HG03196 (cell line): ENCODE data around the gene PZP.
A peak's percentile ranks its signal among the peaks of the same experiment; 100 is the strongest.

Experiments
- ATAC-seq: cut with Tn5 transposase; IDR thresholded peaks from one replicate; pipeline ENCODE4 v1.9.1; 2021; ENCODE audit not compliant: unreplicated experiment

PZP gene

DNA sequence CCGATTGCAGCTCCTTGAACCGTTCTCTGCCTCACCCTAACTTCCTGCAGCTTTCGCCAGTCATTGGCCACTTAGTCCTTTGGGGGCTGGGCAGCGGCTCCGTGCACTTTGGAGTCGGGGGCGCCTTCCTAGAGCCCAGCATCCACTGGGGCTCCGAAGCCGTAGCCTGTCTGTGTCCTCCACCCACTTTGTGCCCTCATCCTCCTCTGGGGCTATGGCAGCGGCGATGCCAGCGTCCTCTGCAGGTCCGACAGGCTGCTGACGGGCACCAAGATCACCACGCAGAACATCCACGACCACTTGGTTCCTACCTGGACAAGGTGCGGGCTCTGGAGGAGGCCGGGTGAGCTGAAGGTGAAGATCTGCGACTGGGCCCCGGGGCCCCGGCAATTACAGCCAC, 80.7 kb downstream of the PZP start:
- ATAC-seq = no peak

DNA sequence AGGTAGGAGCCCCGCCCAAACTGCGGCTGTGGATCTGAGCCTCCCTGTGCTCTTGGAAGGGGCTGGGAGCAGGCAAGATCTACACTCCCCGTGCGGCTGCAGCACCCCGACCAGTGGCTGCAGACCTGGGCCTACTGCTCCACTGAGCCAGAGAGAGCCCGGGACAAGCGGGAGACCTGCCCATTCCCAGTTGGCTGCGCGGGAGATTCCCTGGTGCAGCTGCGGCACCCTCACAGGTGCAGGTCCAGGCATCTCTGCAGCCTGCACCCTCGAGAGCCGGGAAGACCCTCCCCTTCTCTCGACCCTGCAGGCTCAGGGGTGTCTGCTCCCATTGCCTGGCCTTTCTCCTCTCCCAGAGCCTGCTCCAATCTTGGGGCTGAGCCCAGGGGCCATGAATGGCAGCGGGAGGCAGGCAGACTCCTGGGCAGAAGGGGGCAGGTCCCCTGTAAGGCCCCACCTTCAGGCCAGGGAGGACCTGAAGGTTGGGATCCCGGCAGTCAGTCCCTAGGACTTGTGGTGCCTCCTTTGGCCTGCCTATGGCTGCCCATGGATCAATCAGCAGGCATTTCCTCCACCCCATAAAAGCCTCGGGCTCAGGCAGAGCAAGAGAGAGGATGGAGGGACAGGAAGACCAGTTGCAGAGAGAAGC, 83.7 kb downstream of the PZP start:
- no peak for ATAC-seq

DNA sequence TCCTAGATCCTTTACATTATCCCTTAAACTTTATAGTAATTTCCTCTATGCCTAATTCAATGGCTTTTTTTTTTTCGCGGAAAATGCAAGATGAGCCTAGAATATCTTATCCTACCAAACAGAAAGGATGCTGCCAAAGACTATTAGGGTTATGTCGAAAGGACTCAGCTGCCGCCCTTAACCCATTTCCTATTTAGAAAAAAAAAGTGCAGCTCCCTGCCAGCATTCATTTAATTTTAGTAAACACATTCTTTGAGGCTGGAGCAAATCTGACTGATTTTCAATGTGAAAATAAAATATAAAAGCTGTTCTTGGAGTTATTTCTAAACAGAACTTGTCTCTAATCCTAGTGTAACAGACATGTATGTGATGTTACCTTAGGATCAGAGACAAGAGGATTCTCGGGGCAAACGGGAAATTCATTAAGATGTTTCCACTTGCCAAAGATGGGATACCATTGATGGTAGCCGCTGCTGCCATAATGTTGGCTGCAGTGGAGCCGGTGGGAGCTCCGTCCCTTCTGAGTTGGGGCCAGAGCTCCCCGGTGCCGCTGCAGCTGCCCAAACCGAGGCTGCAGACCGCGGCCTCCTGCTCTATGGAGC, 84.3 kb downstream of the PZP start:
- no peak for ATAC-seq

DNA sequence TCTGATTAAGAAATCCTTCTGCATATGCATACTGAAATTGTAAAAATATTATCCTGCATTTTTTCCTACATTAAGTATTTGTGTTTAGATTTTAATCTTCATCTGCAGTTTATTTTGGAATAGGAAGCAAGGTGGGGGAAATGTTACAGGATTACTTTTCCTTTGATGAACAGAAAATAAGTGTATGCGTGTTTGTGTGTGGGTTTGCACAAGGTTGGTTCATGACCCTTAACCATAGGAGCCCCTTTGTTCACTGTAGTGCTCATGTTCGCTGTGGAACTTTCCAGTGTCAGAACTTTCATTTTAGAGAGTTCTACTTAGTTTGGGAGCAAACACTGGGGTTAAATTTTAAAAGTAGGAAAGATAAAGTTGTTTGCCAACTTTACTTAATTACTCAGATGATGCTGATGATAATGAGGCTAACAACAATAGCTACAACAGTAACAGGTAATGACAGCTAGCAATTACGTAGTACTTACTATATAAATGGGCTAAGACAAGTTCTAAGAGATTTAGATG, 86.0 kb downstream of the PZP start:
- ATAC-seq = no peak

DNA sequence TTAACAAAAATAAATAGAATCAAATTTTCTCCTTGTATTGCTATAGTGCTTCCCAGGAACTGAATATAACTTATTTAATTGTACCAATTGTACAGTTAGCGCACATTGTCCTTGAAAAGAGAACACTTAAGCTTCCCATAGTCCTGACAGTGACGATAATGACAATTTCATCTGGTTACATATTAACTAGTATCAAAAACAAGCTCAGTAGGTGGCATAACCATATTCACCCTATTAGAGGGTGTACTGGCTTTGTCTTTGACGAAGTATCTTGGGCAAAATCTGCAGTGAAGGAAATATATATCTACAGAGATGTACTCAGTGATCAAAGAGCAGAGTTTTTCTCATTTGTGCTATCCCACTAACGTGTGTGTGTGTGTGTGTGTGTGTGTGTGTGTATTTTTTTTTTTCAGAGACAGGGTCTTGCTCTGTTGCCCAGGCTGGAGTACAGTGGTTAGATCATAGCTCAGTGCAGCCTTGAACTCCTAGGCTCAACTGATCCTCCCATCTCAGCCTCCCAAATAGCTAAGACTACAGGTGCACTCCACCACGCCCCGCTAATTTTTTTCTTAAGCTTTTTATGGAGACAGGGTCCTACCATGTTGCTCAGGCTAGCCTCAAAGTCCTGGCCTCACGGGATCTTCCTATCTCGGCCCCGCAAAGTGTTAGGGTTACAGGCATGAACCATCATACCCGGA, 87.6 kb downstream of the PZP start:
- ATAC-seq = no peak

DNA sequence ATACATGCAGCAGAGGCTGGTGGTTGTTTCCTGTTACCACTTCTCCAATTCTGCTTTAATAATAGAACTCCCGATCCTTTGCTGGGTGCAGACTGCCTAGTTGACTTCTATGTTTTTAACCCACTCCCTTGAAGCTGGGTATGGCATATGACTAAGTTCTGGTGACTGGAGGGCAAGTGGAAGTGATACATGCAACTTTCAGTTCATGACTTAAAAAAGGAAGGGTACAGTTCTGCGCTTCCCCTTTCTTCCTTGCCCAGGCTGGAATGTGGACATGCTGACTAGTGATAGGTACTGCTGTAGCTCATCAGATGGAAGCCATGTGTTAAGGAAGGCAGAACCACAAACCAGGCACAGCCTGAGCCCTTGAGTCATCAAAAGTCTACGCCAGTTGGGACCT, 90.0 kb downstream of the PZP start:
- ATAC-seq = peak; percentile 68

DNA sequence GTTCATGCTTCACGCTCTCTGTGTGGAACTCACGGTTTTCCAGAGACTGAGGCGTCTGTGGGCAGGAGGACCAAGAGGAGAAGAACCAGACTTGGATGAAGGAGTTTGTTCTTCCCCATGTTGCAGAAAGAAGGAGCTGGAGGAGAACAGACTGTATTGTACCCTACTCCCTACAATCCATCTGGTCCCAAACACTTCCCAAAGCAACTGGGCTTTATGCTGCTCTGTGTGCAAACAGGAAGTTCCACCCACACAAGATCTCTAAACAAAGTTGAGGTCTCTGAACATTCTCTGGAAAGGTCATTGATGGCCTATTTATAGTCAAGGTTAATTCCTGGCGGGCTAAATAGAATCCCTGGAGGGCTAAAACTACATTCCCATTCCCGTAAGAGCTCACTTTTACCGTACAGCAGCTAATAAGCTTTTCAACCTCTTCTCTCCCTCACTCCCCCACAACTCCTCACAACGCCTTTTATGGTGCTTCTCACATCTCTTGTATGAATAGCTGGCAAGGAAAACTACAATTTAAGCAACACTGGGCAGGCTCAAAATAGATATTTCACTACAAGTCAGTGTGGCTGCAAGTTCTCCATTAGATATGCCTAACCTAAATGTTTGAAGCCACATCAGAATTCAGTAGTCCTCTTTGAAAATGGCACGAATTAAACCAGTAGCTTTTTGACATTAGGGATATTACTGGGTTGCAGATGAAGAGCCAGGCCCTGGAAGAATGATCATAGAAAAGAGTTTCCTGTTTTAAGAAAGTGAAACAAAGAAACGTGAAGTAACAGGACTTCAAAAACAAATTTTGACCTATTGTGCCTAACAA, 92.2 kb downstream of the PZP start, which contains the start of gene A2M:
Gene A2M, minus strand, starts transcription at position 189 of the 829 bp plus-strand sequence. Its CDS starts 70 bp downstream, at position 119.
- ATAC-seq = no peak

DNA sequence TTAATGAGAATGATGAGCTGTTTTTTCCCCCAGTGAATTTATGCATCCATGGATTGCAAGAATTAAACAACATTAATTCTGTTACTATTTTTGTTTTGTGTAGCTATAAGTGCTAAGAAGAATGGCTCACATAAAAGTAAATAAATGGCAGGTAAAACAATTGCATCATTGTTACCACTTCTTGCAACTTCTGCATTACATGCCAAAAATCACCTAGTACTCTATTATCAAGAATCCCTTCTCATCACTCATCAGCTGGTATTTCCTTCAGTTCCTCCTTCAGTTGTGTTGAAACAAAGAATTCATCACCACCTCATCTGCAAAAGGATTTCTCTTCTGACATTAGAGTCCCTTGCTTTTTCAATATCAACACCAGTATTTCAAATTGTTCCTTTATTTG, 93.2 kb downstream of the PZP start:
- no peak for ATAC-seq

DNA sequence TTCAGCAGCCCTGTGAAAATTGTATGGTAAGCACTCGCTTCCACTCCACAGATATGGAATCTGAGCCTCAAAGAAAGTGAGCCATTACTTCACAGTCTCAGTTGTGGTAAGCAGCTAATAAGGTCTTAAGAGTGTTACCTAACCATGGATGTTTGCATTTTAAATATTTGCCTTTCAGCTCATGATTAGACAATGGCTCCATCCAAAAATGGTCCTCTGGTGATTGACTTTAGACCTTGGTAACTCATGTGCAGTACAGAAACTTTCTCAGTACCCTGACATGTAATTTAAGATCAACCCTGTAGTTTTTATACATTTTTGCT, 94.2 kb downstream of the PZP start:
- no peak for ATAC-seq

DNA sequence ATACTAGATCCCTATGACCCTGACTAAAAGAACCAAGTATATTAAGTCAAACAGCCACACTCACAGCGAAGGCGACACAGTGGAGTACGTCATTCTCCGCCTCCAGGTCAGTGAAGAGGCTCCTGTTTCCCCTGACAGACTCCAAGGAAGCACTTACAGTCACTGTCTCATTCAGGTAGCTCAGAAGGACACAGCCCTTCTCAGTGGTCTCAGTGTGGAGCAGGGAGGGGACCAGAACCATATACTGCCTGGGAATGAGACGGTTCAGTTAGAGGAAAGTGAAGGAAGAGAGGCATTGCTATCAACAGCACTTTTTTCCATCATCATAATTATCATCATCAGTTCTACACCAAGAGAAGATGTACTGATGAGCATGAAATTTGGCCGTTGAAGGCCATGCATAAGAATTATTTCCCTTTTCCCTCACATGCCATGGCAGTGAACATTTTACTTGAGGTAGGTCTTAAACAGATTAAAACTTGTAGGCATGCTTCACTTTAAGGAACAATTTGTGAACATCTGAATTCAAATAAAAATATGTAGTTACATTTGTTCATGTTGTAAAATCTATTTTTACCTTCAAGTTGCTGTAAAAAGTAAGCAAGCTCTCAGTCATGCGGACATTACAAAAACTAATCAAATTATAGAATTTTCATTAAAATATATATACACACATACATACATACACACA, 94.8 kb downstream of the PZP start:
- no peak for ATAC-seq

DNA sequence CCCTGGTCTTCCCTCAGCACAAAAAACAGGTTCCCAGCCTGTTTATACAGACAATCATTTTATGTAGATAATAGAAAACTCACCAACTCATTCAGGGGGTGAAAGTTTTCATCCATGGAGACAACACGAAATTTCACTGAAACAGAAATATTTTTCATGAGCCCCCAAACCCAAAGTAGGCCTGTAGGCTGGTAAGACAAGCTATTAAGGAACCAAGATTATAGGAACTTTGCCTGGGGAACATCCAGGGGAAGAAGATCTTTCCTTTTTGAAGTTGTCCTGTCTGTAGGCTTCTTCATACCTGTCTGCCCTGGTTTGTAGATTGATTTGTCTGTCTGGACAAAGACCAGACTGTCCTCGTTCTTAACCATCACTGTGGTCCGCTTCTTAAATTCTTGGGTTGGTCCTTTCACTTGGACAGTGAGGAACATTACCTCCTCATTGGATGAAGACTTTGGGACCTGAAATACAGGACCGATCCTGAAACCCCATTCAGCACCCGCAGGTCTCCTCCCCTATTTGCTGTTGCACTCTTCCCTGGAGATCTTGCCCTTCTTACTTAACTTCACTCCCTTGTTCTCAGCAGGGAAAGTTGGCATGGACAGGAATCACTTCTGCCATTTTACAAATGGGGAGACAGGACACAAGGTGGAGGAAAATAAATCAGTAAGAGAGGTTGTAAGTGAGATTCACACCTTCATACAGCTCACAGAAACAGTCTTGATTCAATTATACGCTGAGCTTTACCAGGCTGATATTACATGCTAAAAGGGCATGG, 95.9 kb downstream of the PZP start:
- no peak for ATAC-seq

DNA sequence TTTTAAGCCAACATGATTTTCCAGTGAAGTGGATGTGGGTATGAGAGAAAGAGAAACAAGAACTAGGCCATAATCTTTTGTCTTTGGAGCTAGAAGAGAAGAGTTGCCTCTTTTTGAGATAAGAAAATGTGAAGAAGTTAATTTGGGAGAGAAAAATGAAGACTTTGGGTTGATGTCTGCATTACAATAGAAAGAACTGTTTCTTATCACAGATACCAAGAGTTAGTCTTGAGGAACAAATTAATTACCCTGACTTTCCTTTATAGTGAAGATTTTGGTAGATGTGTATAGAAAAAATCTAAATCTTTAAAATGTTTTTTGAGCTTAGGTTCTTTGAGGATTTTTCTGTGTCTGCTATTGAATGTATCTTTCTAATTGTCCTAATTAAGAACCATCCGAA, 96.7 kb downstream of the PZP start:
- no peak for ATAC-seq

DNA sequence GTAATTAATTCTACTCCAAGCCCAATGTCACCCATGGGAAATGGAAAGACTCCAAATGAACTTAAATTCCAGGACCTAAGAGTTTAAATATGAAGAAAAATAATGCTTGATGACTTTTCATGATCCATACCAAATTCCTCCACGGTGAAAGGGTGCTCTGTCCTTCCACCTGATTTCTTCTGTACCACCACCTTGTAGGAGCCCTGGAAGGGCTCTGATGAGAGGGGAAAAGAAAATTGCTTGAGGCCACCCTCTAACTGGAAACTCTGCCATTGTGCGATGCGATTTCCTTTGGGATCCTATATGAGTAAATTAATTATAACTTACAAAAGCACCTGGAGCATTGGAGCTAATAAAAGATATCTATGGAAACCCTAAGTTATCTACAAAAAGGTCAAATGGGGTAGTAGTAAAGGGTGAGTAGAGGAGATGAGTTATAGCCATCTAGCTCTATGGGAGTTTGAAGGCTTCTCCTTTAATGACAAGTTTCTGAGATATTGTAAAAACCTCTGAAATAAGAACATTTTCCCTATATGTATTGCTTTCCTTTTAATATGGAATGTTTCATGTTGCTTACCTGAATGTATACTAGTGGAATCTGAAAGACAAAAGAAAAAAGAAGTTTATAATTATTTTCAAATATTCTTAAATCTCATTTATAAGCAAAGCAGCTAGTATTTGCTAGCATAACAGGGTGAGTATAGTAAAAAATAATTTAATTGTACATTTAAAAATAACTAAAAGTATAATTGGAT, 98.3 kb downstream of the PZP start:
- no peak for ATAC-seq

DNA sequence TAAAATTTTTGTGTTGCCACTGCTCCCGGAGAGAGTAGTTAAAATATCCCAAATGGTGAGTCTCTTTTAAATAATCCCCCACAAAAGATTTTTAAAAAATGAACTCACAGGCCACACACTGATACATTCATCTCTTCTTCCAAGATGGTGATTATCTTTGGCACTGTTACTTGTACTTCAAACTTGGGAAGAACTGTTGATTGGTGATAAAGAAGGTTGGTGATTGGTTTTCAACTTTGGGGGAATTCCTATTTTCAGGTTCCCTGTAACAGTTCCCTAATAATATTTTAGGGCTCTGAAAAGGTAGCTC, 99.0 kb downstream of the PZP start:
- no peak for ATAC-seq

DNA sequence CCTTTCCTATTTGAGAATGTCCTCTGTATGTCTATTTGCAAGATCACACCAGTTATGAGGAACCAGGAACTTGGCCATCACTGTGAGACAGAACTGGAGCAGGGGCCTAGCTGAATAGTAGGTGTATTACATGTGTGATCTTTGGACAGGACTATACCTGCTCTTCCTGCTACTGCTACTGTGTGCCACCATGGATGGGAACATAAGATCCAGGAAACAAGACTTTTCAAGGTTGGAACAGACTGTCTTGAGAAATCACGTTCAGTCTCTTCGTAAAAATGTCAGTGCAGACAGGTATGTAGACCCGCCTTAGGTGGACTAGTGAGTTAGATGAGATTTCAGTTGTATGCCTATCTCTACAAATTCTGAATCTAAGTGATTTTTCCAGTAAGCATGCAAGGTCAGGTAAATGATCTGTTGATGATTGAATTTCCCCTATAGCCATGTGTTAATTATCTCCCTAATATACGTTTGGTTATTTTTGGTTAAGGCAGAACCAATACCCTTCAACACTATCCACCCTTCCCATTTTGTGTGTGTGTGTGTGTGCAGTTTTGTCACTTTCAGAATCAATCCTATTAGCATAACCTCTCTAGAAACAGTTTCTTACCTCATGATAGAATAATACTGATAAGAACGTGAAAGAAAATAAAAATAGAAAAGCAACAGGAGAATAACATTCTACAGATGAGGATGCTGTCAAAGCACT, 99.5 kb downstream of the PZP start:
- ATAC-seq = no peak

DNA sequence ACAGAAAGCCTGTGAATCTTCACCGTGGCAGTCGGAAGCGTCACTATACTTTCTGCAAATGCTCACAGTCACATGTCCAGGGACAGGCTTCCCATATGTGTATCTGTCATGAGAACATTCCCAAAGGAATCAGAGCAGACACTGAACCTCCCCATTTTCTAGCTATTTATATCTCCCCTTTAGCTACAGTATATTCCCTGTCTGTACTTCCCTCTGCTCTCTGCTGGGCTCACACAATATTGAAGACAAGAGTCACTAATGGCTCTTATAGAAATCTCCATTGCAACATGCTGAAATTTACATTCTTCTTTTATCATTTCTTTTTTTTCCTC, 100.7 kb downstream of the PZP start:
- no peak for ATAC-seq

DNA sequence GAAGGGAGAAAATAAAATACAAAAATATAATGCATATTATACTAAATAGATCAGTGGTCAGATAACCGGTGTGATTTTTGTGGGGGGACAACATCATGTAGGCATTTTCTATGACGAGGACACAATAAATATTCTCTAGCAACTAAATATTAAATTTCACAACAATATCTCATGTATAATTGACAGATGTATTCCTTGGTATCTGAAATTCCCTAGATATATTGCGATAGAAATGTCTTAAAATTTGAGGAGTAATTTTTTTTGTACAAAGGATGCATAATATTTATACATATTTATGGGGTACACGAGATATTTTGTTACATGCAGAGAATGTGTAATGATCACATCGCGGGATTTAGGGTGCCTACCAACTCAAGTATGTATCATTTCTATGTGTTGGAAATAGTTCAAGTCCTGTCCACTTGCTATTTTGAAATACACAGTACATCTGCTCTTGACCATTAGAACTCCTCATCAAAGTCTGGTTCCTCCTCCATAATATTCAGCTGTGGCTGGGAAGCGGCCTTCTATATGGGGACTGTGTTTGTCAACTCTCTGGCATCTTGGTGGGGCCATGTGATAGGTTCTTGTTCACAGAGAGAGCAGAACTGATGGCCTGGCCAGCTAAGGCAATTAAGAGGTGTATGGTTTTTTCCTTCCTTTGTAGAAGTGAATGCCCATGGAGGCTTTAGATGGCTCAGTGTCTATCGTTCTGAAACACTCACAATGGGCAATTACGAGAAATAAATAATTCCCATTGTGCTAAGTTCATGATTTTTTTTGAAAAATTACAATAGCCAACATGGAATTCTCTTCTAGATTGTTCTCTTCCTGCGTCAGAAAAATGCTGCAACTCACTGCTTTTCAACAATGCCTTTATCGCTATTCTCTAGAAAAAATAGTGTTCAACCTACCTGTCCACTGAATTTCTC, 101.3 kb downstream of the PZP start:
- no peak for ATAC-seq

DNA sequence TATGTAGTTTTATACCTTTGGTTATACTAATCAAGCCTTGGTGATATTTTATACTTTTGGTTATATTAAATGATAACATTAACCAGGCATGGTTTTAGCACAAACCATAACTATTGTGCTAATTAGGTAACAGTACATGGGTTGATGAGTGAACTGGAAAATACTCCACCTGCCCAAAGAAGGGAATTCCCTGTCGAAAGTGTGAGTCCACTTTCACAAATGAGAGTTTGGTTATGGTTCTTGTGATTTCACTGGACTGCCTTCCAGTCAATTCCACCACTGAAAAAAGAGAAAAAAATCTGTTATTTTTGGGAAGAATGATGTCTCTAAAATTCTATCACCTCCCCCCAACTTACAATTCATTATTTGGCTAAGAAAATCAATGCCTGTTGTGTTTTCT, 102.1 kb downstream of the PZP start:
- ATAC-seq = no peak
